Head of caudate nucleus (tissue), 42 donors: Measurements from ENCODE around the gene MBLAC1.

Experiments
- DNase-seq, 42 donors: peaks; one replicate each; pipeline versions ENCODE4 v3.0.0 to v3.0.0-alpha.2; 2020 to 2021; ENCODE audit warnings: mixed read lengths in 7 of 42
- intact Hi-C: fragments of 100-400 bp; cut with DNase I; formaldehyde crosslinking; loops from one replicate; pipeline ENCODE4 v1.15.0; 2022

MBLAC1 gene

GRCh38 chr7:100126931-100127865 is at the start of gene MBLAC1:
TSS of gene MBLAC1 (plus strand) at chr7:100126967. CDS start at chr7:100127396, 429 bp downstream.
- intact Hi-C loops, result no loop called here
- DNase-seq, result peak; percentile 86 to 98 (median 94)

- no peak for DNase-seq
- intact Hi-C loops, result no loop called here
Observed at GRCh38 chr7:100077205-100077604, 49.6 kb upstream of the MBLAC1 start.

GRCh38 chr7:100079024-100079560 is 47.7 kb upstream of the MBLAC1 start:
- peak in 30 of 42 donors; percentile 15 to 81 (median 58) for DNase-seq
- intact Hi-C loops, result no loop called here

GRCh38 chr7:100080907-100081534 is 45.7 kb upstream of the MBLAC1 start:
- DNase-seq, result peak in 1 of 42 donors; percentile 12
- intact Hi-C loops, result no loop called here

GRCh38 chr7:100081535-100082102 is 45.1 kb upstream of the MBLAC1 start, which contains the start of gene ZNF3:
TSS of gene ZNF3 (minus strand) at chr7:100081723. CDS start at chr7:100077357, 4,366 bp downstream.
- DNase-seq, result peak; percentile 97 to 100 (median 99)

GRCh38 chr7:100082978-100083377 is 43.8 kb upstream of the MBLAC1 start:
- intact Hi-C loops, result no loop called here
- no peak for DNase-seq

More at GRCh38 chr7:100081535-100082102, 45.1 kb upstream of the MBLAC1 start, which contains the start of gene ZNF3:
- intact Hi-C loops, result no loop called here

- intact Hi-C loops, result no loop called here
- no peak for DNase-seq
Observed at GRCh38 chr7:100085515-100085914, 41.3 kb upstream of the MBLAC1 start.

GRCh38 chr7:100087055-100087750 is 39.6 kb upstream of the MBLAC1 start:
- intact Hi-C loops, result no loop called here

GRCh38 chr7:100088095-100088620 is 38.6 kb upstream of the MBLAC1 start:
- no peak for DNase-seq
- intact Hi-C loops, result no loop called here

More at GRCh38 chr7:100087055-100087750, 39.6 kb upstream of the MBLAC1 start:
- DNase-seq, result no peak

- intact Hi-C loops, result no loop called here
- peak; percentile 40 to 94 (median 88) for DNase-seq
Observed at GRCh38 chr7:100088621-100089457, 37.9 kb upstream of the MBLAC1 start, which contains the start of gene COPS6. TSS of gene COPS6 (plus strand) at chr7:100088969. CDS start at chr7:100088991, 22 bp downstream.

GRCh38 chr7:100089458-100090196 is 37.1 kb upstream of the MBLAC1 start:
- intact Hi-C loops, result no loop called here
- DNase-seq, result no peak

- intact Hi-C loops, result no loop called here
- DNase-seq, result no peak
Observed at GRCh38 chr7:100090527-100091410, 36.0 kb upstream of the MBLAC1 start.

GRCh38 chr7:100091411-100092181 is 35.2 kb upstream of the MBLAC1 start:
- no peak for DNase-seq
- intact Hi-C loops, result no loop called here

- intact Hi-C loops, result no loop called here
- DNase-seq, result no peak
Observed at GRCh38 chr7:100093054-100093453, 33.7 kb upstream of the MBLAC1 start.

GRCh38 chr7:100093498-100093897 is 33.3 kb upstream of the MBLAC1 start:
- intact Hi-C loops, result no loop called here
- DNase-seq, result no peak
